Activated CD4-positive, alpha-beta T cell treated with anti-CD3 and anti-CD28 coated beads for 36 hours (primary cell): Measurements from ENCODE around the gene HCFC1R1. TPM values are rescaled to one million over a fixed set of nuclear protein-coding genes. Genes with fewer than 3 reads are reported as not detected.

Experiments
- ATAC-seq: fragments of 200-7000 bp; cut with Tn5 transposase; one replicate; pipeline ENCODE4 v1.10.0; 2021; ENCODE audit warnings: mild to moderate bottlenecking, moderate library complexity
- CTCF ChIA-PET: fragments of 350-600 bp; sonication (Branson Sonifier 250); formaldehyde crosslinking; loops from one replicate; lab custom pipeline; 2021; ENCODE audit warnings: antibody characterized with exemption; lab: Charles Lee
- POLR2A ChIA-PET: fragments of 350-600 bp; sonication (Branson Sonifier 250); formaldehyde crosslinking; loops from one replicate; lab custom pipeline; 2021; ENCODE audit warnings: antibody characterized with exemption, inconsistent platforms; lab: Charles Lee
- DNase-seq: peaks from one replicate; pipeline ENCODE4 v3.0.0-alpha.2; 2020
- H3K27ac Mint-ChIP-seq: one replicate; pipeline ENCODE4 v1.8.0; 2021; ENCODE audit warnings: mixed read lengths
- H3K27me3 Mint-ChIP-seq: one replicate; pipeline ENCODE4 v1.8.0; 2021; ENCODE audit warnings: mixed read lengths
- H3K36me3 Mint-ChIP-seq: one replicate; pipeline ENCODE4 v1.8.0; 2021; ENCODE audit warnings: low read depth, mixed read lengths
- H3K4me1 Mint-ChIP-seq: one replicate; pipeline ENCODE4 v1.8.0; 2021; ENCODE audit warnings: mixed read lengths
- H3K4me3 Mint-ChIP-seq: one replicate; pipeline ENCODE4 v1.8.0; 2021; ENCODE audit warnings: mild to moderate bottlenecking, moderate library complexity, mixed read lengths
- H3K9me3 Mint-ChIP-seq: one replicate; pipeline ENCODE4 v1.8.0; 2021; ENCODE audit warnings: low read depth, mixed read lengths
- intact Hi-C, 2 experiments: fragments of 100-400 bp; cut with DNase I in 1 of 2; cut with micrococcal nuclease in 1 of 2; formaldehyde crosslinking; loops; one replicate each; pipeline versions ENCODE4 v1.14.2 to v1.15.1; 2022 to 2024; cut with DNase I, micrococcal nuclease
- total RNA-seq, 2 experiments: library from RNA; stranded (reverse); gene quantifications; one replicate each; pipeline ENCODE4 v1.2.3, GENCODE V29; 2021

The HCFC1R1 gene
- total RNA-seq, 2 experiments from 2014 or later: 30.0 to 30.7 TPM

- POLR2A ChIA-PET: interaction anchor here (0.5 kb wide), 1 partner anchor 188 kb away, joined by 3 read pairs; no protein-coding TSS in a partner anchor
- no peaks in the 10 kb centered on the region for H3K27me3 Mint-ChIP-seq
These were observed 50.0 kb downstream of the HCFC1R1 start for GRCh38 chr16:2973605-2974318.

GRCh38 chr16:2973093-2973492, 50.6 kb downstream of the HCFC1R1 start:
- ChIA-PET POLR2A (interaction anchor here (0.5 kb wide), 1 partner anchor 189 kb away, joined by 3 read pairs; no protein-coding TSS in a partner anchor), CTCF (interaction anchor here (0.8 to 1.6 kb wide), 3 partner anchors 11 to 178 kb away, joined by 3 to 7 read pairs (median 3); no protein-coding TSS in a partner anchor)
- Mint-ChIP-seq H3K4me3 (no peak overlapping the region), H3K4me1 (peaks cover 17% of the 10 kb centered on the region), H3K36me3 (peaks cover 37% of the 10 kb centered on the region), H3K27ac (no peak overlapping the region), H3K27me3 (peaks cover 5% of the 10 kb centered on the region), H3K9me3 (no peaks in the 10 kb centered on the region)
- no peak for DNase-seq
- no peak for ATAC-seq
- intact Hi-C loops: loop anchor here in 1 of 2 experiments (5.0 kb wide), 1 partner anchor 49 kb away; the partner anchor contains the start of genes HCFC1R1, THOC6 and TNFRSF12A

More at GRCh38 chr16:2973605-2974318, 50.0 kb downstream of the HCFC1R1 start:
- intact Hi-C loops: loop anchor here in 1 of 2 experiments (5.0 kb wide), 1 partner anchor 49 kb away; the partner anchor contains the start of genes HCFC1R1, THOC6 and TNFRSF12A
- H3K36me3 Mint-ChIP-seq: peaks cover 39% of the 10 kb centered on the region
- DNase-seq (no peak), ATAC-seq (no peak)
- no peak overlapping the region for H3K4me3 Mint-ChIP-seq
- H3K27ac Mint-ChIP-seq: no peak overlapping the region
- H3K4me1 Mint-ChIP-seq: peaks cover 10% of the 10 kb centered on the region
- CTCF ChIA-PET: interaction anchor here (1.1 kb wide), 1 partner anchor 54 kb away, joined by 3 read pairs; no protein-coding TSS in a partner anchor
- no peaks in the 10 kb centered on the region for H3K9me3 Mint-ChIP-seq

Other genes starting within 250 kb of the HCFC1R1 start
- gene ELOB, start 246.7 kb downstream of the HCFC1R1 start, total RNA-seq: 100 to 1,000 TPM; 268 to 269 TPM
- gene PRSS33, start 236.4 kb downstream of the HCFC1R1 start, total RNA-seq: not detected
- not detected for gene PRSS41, start 225.5 kb downstream of the HCFC1R1 start, total RNA-seq
- under 1 TPM; 0.69 to 0.71 TPM for gene PRSS21, start 206.7 kb downstream of the HCFC1R1 start, total RNA-seq
- 1 to 10 TPM in 1 of 2 experiments, under 1 TPM in 1; 0.65 to 1.2 TPM for gene ZG16B, start 193.6 kb downstream of the HCFC1R1 start, total RNA-seq
- gene PRSS22, start 165.8 kb downstream of the HCFC1R1 start, total RNA-seq: not detected
- gene FLYWCH2, start 140.7 kb downstream of the HCFC1R1 start, total RNA-seq: 10 to 100 TPM; 16.8 to 17.3 TPM
- 10 to 100 TPM; 26.6 to 37.9 TPM for gene FLYWCH1, start 112.0 kb downstream of the HCFC1R1 start, total RNA-seq
- gene KREMEN2, start 59.7 kb downstream of the HCFC1R1 start, total RNA-seq: not detected
- 10 to 100 TPM; 28.7 to 31.2 TPM for gene PAQR4, start 54.6 kb downstream of the HCFC1R1 start, total RNA-seq
- 100 to 1,000 TPM; 101 to 117 TPM for gene PKMYT1, start 43.5 kb downstream of the HCFC1R1 start, total RNA-seq
- not detected for gene CLDN9, start 11.0 kb downstream of the HCFC1R1 start, total RNA-seq
- gene CLDN6, start 5.8 kb downstream of the HCFC1R1 start, total RNA-seq: not detected
- gene TNFRSF12A, start 3.6 kb downstream of the HCFC1R1 start, total RNA-seq: 1 to 10 TPM; 5.4 to 7.7 TPM
- 10 to 100 TPM; 46.9 to 50.2 TPM for gene THOC6, start 93 bp upstream of the HCFC1R1 start, total RNA-seq
- 1 to 10 TPM in 1 of 2 experiments, under 1 TPM in 1; 0.58 to 1.2 TPM for gene BICDL2, start 13.0 kb upstream of the HCFC1R1 start, total RNA-seq
- under 1 TPM; 0.55 to 0.91 TPM for gene MMP25, start 22.6 kb upstream of the HCFC1R1 start, total RNA-seq
- gene IL32, start 41.7 kb upstream of the HCFC1R1 start, total RNA-seq: 1,000 to 10,000 TPM; 1,864 to 2,360 TPM
- under 1 TPM; 0.11 to 0.30 TPM for gene ZSCAN10, start 75.4 kb upstream of the HCFC1R1 start, total RNA-seq
- gene ZNF205, start 88.6 kb upstream of the HCFC1R1 start, total RNA-seq: under 1 TPM; 0.21 to 0.32 TPM
- gene ZNF213, start 111.1 kb upstream of the HCFC1R1 start, total RNA-seq: 1 to 10 TPM; 7.6 to 8.3 TPM
- not detected for gene OR1F1, start 164.3 kb upstream of the HCFC1R1 start, total RNA-seq
- 1 to 10 TPM; 8.3 to 9.0 TPM for gene ZNF200, start 211.2 kb upstream of the HCFC1R1 start, total RNA-seq
- gene MEFV, start 232.7 kb upstream of the HCFC1R1 start, total RNA-seq: under 1 TPM; 0.09 to 0.14 TPM